Osteocyte (in vitro differentiated cells): ENCODE measurements around the gene DPP10. TPM values are rescaled to one million over a fixed set of nuclear protein-coding genes. Genes with fewer than 3 reads are reported as not detected.

Experiments
- DNase-seq: peaks from one replicate; pipeline ENCODE4 v3.0.0; 2021; ENCODE audit warnings: mixed read lengths; ENCODE audit not compliant: unreplicated experiment; ENCODE audit errors: extremely low spot score
- H3K27ac Mint-ChIP-seq: one replicate; pipeline ENCODE4 v1.8.0; 2021; ENCODE audit warnings: mild to moderate bottlenecking, mixed read lengths; ENCODE audit not compliant: unreplicated experiment
- H3K27me3 Mint-ChIP-seq: one replicate; pipeline ENCODE4 v1.8.0; 2021; ENCODE audit warnings: mixed read lengths; ENCODE audit not compliant: unreplicated experiment
- H3K36me3 Mint-ChIP-seq: one replicate; pipeline ENCODE4 v1.8.0; 2021; ENCODE audit warnings: mixed read lengths; ENCODE audit not compliant: unreplicated experiment
- H3K4me1 Mint-ChIP-seq: one replicate; pipeline ENCODE4 v1.8.0; 2021; ENCODE audit warnings: mixed read lengths; ENCODE audit not compliant: unreplicated experiment
- H3K4me3 Mint-ChIP-seq: one replicate; pipeline ENCODE4 v1.8.0; 2021; ENCODE audit warnings: mild to moderate bottlenecking, moderate library complexity, mixed read lengths; ENCODE audit not compliant: unreplicated experiment
- H3K9me3 Mint-ChIP-seq: one replicate; pipeline ENCODE4 v1.8.0; 2021; ENCODE audit warnings: mixed read lengths; ENCODE audit not compliant: unreplicated experiment
- total RNA-seq: library from RNA; stranded (reverse); gene quantifications from 2 replicates; pipeline ENCODE4 v1.2.1, GENCODE V29; 2021
- TF ChIP-seq, protein P1 (sequence below): fragments of 200-600 bp; sonication (generic); IDR thresholded peaks from 2 replicates; pipeline ENCODE4 v1.5.0; 2021; ENCODE audit warnings: antibody characterized with exemption, mild to moderate bottlenecking, moderate library complexity

The DPP10 gene
- total RNA-seq, 1 donor from 2014 or later, result not detected

DNA sequence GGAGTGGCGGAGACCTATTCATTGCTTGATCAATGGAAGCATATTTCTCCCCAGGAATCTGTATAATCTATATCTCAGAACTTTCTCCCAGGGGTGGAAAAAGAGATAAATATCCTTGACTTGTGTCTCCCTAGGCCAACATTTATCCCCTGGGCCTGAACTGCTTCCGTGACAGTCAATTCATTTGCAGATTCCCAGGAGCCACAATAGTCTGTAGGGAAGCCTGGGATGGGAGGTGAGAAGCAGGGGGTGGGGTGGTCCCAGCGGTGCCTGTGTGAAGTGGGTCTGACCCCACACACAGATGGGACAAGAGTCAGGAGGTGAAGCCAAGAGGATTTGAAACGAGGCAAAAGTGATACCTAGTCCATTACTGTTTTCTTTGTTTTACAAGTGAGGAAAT, 166.8 kb downstream of the DPP10 start:
- Mint-ChIP-seq H3K27me3 (no peaks in the 10 kb centered on the region), H3K9me3 (peaks cover 9% of the 10 kb centered on the region), H3K4me3 (no peak overlapping the region), H3K36me3 (no peaks in the 10 kb centered on the region), H3K27ac (no peak overlapping the region), H3K4me1 (no peaks in the 10 kb centered on the region)
- DNase-seq, result no peak
- TF ChIP-seq, protein P1, sequence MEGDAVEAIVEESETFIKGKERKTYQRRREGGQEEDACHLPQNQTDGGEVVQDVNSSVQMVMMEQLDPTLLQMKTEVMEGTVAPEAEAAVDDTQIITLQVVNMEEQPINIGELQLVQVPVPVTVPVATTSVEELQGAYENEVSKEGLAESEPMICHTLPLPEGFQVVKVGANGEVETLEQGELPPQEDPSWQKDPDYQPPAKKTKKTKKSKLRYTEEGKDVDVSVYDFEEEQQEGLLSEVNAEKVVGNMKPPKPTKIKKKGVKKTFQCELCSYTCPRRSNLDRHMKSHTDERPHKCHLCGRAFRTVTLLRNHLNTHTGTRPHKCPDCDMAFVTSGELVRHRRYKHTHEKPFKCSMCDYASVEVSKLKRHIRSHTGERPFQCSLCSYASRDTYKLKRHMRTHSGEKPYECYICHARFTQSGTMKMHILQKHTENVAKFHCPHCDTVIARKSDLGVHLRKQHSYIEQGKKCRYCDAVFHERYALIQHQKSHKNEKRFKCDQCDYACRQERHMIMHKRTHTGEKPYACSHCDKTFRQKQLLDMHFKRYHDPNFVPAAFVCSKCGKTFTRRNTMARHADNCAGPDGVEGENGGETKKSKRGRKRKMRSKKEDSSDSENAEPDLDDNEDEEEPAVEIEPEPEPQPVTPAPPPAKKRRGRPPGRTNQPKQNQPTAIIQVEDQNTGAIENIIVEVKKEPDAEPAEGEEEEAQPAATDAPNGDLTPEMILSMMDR, result no peak

DNA sequence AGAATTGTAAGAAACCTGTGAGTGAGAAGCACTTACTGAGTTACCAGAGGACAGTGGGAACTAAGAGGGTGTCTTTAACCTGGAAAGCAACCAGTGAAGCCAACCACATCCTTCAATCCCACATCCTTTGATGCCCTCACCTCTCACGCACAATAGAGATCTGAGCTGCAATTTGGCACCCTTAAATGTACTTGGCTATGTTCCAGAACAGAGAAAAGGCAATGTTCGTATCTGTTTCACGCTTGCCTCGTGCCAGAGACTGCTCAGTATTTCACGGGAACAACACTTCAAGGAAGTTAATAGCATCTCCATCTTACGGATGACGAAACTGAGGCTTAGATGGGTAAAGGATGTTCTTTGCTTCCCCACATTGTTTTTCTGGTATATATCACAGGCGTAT, 167.4 kb downstream of the DPP10 start:
- H3K27me3 Mint-ChIP-seq, result no peaks in the 10 kb centered on the region
- H3K27ac Mint-ChIP-seq, result no peak overlapping the region
- H3K4me1 Mint-ChIP-seq, result no peaks in the 10 kb centered on the region
- H3K9me3 Mint-ChIP-seq, result peaks cover 9% of the 10 kb centered on the region
- no peak for DNase-seq
- no peaks in the 10 kb centered on the region for H3K36me3 Mint-ChIP-seq
- no peak overlapping the region for H3K4me3 Mint-ChIP-seq
- TF ChIP-seq, protein P1, result no peak

DNA sequence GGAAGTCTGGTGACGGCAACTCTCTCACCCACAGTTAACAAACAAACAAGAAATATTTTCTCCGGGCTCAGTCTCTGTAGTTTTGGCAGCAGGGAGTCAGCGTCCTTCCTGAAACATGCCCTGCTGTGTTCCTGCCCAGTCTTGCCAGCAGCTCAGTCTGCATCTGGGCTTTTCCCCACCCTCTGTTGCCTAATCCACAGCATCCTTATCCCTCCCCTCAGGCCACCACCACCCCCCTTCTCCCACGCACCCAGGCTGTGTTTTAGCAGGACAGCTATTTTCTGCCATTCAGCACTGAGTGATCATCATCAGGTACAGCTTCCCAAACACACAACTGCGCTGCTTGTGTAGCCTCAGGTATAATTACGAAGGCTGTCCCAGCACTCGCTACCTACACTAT, 168.2 kb downstream of the DPP10 start:
- Mint-ChIP-seq H3K9me3 (peaks cover 9% of the 10 kb centered on the region), H3K27me3 (no peaks in the 10 kb centered on the region), H3K4me3 (no peak overlapping the region), H3K36me3 (no peaks in the 10 kb centered on the region), H3K27ac (no peak overlapping the region), H3K4me1 (no peaks in the 10 kb centered on the region)
- DNase-seq, result no peak
- TF ChIP-seq, protein P1, result no peak

DNA sequence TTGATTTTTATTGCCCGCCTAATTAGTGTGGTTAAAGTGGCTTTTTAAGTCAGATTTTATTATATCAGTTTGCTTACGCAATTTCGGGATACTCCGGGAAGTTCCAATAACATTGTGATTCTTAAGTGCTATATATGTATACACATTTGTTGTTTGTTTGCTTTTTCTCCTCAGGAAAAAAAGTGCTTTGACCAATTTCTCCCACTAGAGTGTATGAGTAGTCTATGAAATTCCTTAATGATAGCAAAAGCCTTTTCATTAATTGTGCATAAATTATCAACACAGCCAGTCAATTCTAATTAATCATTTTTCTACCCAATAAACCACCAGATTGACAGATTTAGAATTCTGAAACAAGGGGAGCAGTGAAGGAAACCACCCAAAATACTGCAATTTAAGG, 172.2 kb downstream of the DPP10 start:
- TF ChIP-seq, protein P1, result no peak
- Mint-ChIP-seq H3K4me1 (no peaks in the 10 kb centered on the region), H3K27me3 (no peaks in the 10 kb centered on the region), H3K36me3 (no peaks in the 10 kb centered on the region), H3K9me3 (no peaks in the 10 kb centered on the region), H3K27ac (no peak overlapping the region), H3K4me3 (no peak overlapping the region)
- no peak for DNase-seq

DNA sequence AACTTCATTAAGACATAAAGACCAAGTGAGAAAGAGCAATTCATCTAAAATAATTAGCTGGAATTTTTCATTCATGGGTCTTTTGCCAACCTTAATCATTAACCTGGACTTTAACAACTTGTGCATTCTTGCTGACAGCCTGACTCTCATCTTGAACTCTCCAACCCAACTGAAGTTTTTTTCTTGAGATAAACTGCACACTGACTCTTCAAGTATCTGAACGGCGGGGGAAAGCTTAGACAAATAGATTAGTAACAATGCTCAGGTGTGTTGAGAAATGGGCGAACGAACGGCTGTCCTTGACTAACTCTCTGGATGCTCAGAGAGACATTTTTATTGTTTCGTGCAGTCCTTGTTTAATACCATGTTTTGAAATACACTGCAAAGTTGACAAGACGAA, 186.0 kb downstream of the DPP10 start:
- TF ChIP-seq, protein P1, result no peak

More for the DNA sequence above, 186.0 kb downstream of the DPP10 start:
- no peak for DNase-seq
- no peak overlapping the region for H3K4me3 Mint-ChIP-seq
- H3K27ac Mint-ChIP-seq, result no peak overlapping the region
- no peaks in the 10 kb centered on the region for H3K9me3 Mint-ChIP-seq
- H3K27me3 Mint-ChIP-seq, result no peaks in the 10 kb centered on the region
- H3K36me3 Mint-ChIP-seq, result no peaks in the 10 kb centered on the region
- no peaks in the 10 kb centered on the region for H3K4me1 Mint-ChIP-seq
